ENCODE data around the gene WDR27. TPM values are rescaled to one million over a fixed set of nuclear protein-coding genes. Genes with fewer than 3 reads are reported as not detected.
"Not testable (repeated sequence)": the region's sequence is repeated elsewhere in the genome, so short reads cannot be mapped to it uniquely, and the experiment has no call there.

WDR27 gene
- total and polyA plus RNA-seq, 2 donors = 15.9 to 54.5 TPM

GRCh38 chr6:169454204-169454871, 247.5 kb downstream of the WDR27 start:
- WGBS = 44% methylated on average over 8 of the region's 8 CpGs
- peak overlapping the region; percentile 75 for H3K27ac ChIP-seq (ENCODE audit: low read depth)
- H3K36me3 ChIP-seq (ENCODE audit: insufficient read depth) = no peaks in the 10 kb centered on the region
- H3K4me3 ChIP-seq (ENCODE audit: low read depth, low read length) = no peak overlapping the region
- DNase-seq (ENCODE audit: extremely low spot score) = no peak
- H3K4me1 ChIP-seq (ENCODE audit: insufficient read depth) = peaks cover 2% of the 10 kb centered on the region

GRCh38 chr6:169452869-169453620, 248.8 kb downstream of the WDR27 start:
- peaks cover 2% of the 10 kb centered on the region for H3K4me1 ChIP-seq (ENCODE audit: insufficient read depth)
- H3K4me3 ChIP-seq (ENCODE audit: low read depth, low read length) = no peak overlapping the region
- 74% methylated on average over 11 of the region's 11 CpGs for WGBS
- no peak for DNase-seq (ENCODE audit: extremely low spot score)
- no peaks in the 10 kb centered on the region for H3K36me3 ChIP-seq (ENCODE audit: insufficient read depth)
- peak overlapping the region; percentile 70 for H3K27ac ChIP-seq (ENCODE audit: low read depth)

- H3K27ac ChIP-seq (ENCODE audit: low read depth) = peak overlapping the region; percentile 70
- no peaks in the 10 kb centered on the region for H3K36me3 ChIP-seq (ENCODE audit: insufficient read depth)
- peaks cover 2% of the 10 kb centered on the region for H3K4me1 ChIP-seq (ENCODE audit: insufficient read depth)
- peak; percentile 42 for DNase-seq (ENCODE audit: extremely low spot score)
- no peak overlapping the region for H3K4me3 ChIP-seq (ENCODE audit: low read depth, low read length)
- WGBS = 31% methylated on average over 36 of the region's 36 CpGs
Observed at GRCh38 chr6:169452117-169452868, 249.5 kb downstream of the WDR27 start.

- DNase-seq (ENCODE audit: extremely low spot score) = no peak
- WGBS = 76% methylated on average over 14 of the region's 14 CpGs
- no peak overlapping the region for H3K4me3 ChIP-seq (ENCODE audit: low read depth, low read length)
- H3K27ac ChIP-seq (ENCODE audit: low read depth) = peak overlapping the region; percentile 48
- H3K4me1 ChIP-seq (ENCODE audit: insufficient read depth) = peaks cover 2% of the 10 kb centered on the region
- no peaks in the 10 kb centered on the region for H3K36me3 ChIP-seq (ENCODE audit: insufficient read depth)
Observed at GRCh38 chr6:169451065-169451838, 250.6 kb downstream of the WDR27 start.

- WGBS = 91% methylated on average over 12 of the region's 12 CpGs
- Histone ChIP-seq H3K36me3 (ENCODE audit: insufficient read depth) (no peaks in the 10 kb centered on the region), H3K4me1 (ENCODE audit: insufficient read depth) (peaks cover 2% of the 10 kb centered on the region), H3K27ac (ENCODE audit: low read depth) (no peak overlapping the region), H3K4me3 (ENCODE audit: low read depth, low read length) (no peak overlapping the region)
- no peak for DNase-seq (ENCODE audit: extremely low spot score)
Observed at GRCh38 chr6:169450097-169450496, 251.7 kb downstream of the WDR27 start.

GRCh38 chr6:169449221-169449620, 252.6 kb downstream of the WDR27 start:
- Histone ChIP-seq H3K4me1 (ENCODE audit: insufficient read depth) (peaks cover 2% of the 10 kb centered on the region), H3K27ac (ENCODE audit: low read depth) (no peak overlapping the region), H3K36me3 (ENCODE audit: insufficient read depth) (no peaks in the 10 kb centered on the region), H3K4me3 (ENCODE audit: low read depth, low read length) (no peak overlapping the region)
- 82% methylated on average over 6 of the region's 6 CpGs for WGBS
- DNase-seq (ENCODE audit: extremely low spot score) = no peak

GRCh38 chr6:169445661-169446581, 255.9 kb downstream of the WDR27 start:
- WGBS = 88% methylated on average over 27 of the region's 27 CpGs
- DNase-seq (ENCODE audit: extremely low spot score) = no peak
- Histone ChIP-seq H3K4me1 (ENCODE audit: insufficient read depth) (no peaks in the 10 kb centered on the region), H3K4me3 (ENCODE audit: low read depth, low read length) (no peak overlapping the region), H3K27ac (ENCODE audit: low read depth) (no peak overlapping the region), H3K36me3 (ENCODE audit: insufficient read depth) (no peaks in the 10 kb centered on the region)

- no peak overlapping the region for H3K27ac ChIP-seq (ENCODE audit: low read depth)
- no peak overlapping the region for H3K4me3 ChIP-seq (ENCODE audit: low read depth, low read length)
- no peak for DNase-seq (ENCODE audit: extremely low spot score)
- no peaks in the 10 kb centered on the region for H3K4me1 ChIP-seq (ENCODE audit: insufficient read depth)
- no peaks in the 10 kb centered on the region for H3K36me3 ChIP-seq (ENCODE audit: insufficient read depth)
- 87% methylated on average over 7 of the region's 7 CpGs for WGBS
Observed at GRCh38 chr6:169445227-169445626, 256.6 kb downstream of the WDR27 start.

GRCh38 chr6:169441292-169441691, 260.5 kb downstream of the WDR27 start:
- WGBS = 90% methylated on average over 5 of the region's 5 CpGs
- Histone ChIP-seq H3K4me3 (ENCODE audit: low read depth, low read length) (no peak overlapping the region), H3K27ac (ENCODE audit: low read depth) (no peak overlapping the region), H3K4me1 (ENCODE audit: insufficient read depth) (no peaks in the 10 kb centered on the region), H3K36me3 (ENCODE audit: insufficient read depth) (no peaks in the 10 kb centered on the region)
- DNase-seq (ENCODE audit: extremely low spot score) = no peak

- H3K36me3 ChIP-seq (ENCODE audit: insufficient read depth) = no peaks in the 10 kb centered on the region
- no peak overlapping the region for H3K4me3 ChIP-seq (ENCODE audit: low read depth, low read length)
- H3K27ac ChIP-seq (ENCODE audit: low read depth) = no peak overlapping the region
- H3K4me1 ChIP-seq (ENCODE audit: insufficient read depth) = no peaks in the 10 kb centered on the region
- DNase-seq (ENCODE audit: extremely low spot score) = no peak
- WGBS = 0% methylated on average over 1 of the region's 1 CpG
Observed at GRCh38 chr6:169439710-169440109, 262.1 kb downstream of the WDR27 start.

- DNase-seq (ENCODE audit: extremely low spot score); H3K4me1 ChIP-seq (ENCODE audit: insufficient read depth); H3K4me3 ChIP-seq (ENCODE audit: low read depth, low read length); H3K36me3 ChIP-seq (ENCODE audit: insufficient read depth); H3K27ac ChIP-seq (ENCODE audit: low read depth): not testable (repeated sequence)
Observed at GRCh38 chr6:169434554-169434953, 267.3 kb downstream of the WDR27 start.

GRCh38 chr6:169429001-169429400, 272.8 kb downstream of the WDR27 start:
- H3K27ac ChIP-seq (ENCODE audit: low read depth) = no peak overlapping the region

More at GRCh38 chr6:169429001-169429400, 272.8 kb downstream of the WDR27 start:
- Histone ChIP-seq H3K4me1 (ENCODE audit: insufficient read depth) (no peaks in the 10 kb centered on the region), H3K4me3 (ENCODE audit: low read depth, low read length) (no peak overlapping the region), H3K36me3 (ENCODE audit: insufficient read depth) (no peaks in the 10 kb centered on the region)
- no peak for DNase-seq (ENCODE audit: extremely low spot score)
- WGBS = 96% methylated on average over 11 of the region's 11 CpGs
